Measurements from ENCODE around the gene PNPLA8.
"Not testable (repeated sequence)": the region's sequence is repeated elsewhere in the genome, so short reads cannot be mapped to it uniquely, and the experiment has no call there.

The PNPLA8 gene

DNA sequence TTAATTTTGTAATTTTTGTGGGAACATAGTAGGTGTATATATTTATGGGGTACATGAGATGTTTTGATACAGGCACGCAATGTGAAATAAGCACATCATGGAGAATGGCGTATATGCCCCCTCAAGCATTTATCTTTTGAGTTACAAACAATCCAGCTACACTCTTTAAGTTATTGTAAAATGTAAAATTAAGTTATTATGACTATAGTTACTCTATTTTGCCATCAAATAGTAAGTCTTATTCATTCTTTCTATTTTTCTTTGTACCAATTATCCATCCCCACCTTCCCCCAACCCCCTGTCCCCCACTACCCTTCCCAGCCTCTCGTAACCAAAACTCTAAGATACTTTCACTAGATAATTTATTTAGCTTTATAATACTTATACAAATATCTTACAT, 7.8 kb upstream of the PNPLA8 start:
- DNase-seq (ENCODE audit: low read depth, low spot score), result no peak

GRCh38 chr7:108529341-108529740, 3.4 kb upstream of the PNPLA8 start:
- DNase-seq (ENCODE audit: low read depth, low spot score), result peak; percentile 62

GRCh38 chr7:108528183-108528712, 2.3 kb upstream of the PNPLA8 start:
- DNase-seq (ENCODE audit: low read depth, low spot score), result no peak

GRCh38 chr7:108526768-108527017, 758 bp upstream of the PNPLA8 start:
- DNase-seq (ENCODE audit: low read depth, low spot score), result no peak

GRCh38 chr7:108525327-108525984, 479 bp downstream of the PNPLA8 start:
- no peak for DNase-seq (ENCODE audit: low read depth, low spot score)

DNA sequence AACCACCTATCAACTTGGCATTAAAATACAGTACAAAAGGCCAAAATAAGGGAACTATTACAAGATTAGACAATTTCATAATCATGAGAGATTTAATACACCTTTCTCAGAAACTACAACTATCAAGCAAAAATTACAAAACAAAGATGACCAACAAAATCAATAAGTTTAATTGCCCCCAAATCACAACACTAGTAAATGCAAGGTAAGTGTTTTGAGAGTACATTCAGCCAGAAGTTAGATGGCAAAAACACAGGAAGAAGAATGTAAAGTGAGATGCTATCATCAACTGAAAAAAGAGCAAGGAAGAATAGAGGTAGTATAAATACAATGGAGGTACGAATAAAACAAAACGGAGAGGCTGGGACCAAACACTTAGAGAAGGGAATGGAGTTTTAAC, 3.2 kb downstream of the PNPLA8 start:
- DNase-seq (ENCODE audit: low read depth, low spot score), result no peak

DNA sequence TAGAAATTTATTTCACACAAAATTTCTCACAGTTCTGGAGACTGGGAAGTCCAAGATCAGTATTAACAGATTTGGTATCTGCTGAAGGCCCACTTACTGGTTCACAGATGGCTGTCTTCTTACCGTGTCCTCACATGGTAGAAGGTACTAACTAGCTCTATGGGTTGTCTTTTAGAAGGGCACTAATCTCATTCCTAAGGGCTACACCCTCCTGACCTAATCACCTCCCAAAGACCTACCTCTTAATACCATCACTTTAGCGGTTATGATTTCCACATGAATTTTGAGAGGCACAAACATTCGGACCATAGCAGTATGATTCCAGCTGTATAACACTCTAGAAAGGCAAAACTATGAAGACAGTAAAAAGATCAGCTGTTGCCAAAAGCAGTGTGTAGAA, 8.0 kb downstream of the PNPLA8 start:
- DNase-seq (ENCODE audit: low read depth, low spot score), result no peak

DNA sequence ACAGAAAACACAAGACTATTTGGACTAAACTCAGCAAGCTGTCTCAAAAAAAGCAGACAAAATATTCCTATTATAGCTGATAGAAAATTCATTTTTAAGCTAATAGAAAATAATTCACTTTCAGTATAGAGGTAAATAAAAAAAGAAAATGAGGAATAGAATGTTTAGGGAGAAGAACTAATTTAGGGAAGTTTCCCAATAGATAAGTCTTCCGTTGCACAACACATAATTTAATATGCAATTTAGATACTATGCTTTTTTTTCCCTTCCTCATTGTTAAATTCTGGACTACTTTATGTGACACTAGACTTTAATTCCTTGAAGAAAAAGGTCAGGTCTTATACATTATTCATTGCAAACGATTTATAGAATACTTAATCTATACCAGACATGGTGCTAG, 10.3 kb downstream of the PNPLA8 start:
- DNase-seq (ENCODE audit: low read depth, low spot score), result no peak

DNA sequence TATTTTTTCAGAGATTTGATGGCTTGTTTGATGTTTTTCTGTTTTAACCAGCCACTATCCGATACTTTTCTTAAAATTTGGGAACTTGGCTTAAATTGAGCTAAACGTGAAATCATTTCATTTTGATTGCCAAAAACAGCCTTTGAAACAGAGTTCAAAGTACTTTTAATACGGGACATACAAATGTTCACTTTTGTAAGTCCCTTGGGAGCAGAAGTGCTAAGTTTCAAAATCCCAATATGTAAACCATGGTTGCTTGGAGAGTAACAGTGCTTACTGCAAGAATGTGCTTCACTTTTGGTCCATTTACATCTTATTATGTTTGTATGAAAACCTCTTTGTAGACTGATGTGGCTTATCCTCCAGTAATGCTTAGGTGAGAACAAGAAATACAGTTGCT, 10.9 kb downstream of the PNPLA8 start:
- DNase-seq (ENCODE audit: low read depth, low spot score), result no peak

DNA sequence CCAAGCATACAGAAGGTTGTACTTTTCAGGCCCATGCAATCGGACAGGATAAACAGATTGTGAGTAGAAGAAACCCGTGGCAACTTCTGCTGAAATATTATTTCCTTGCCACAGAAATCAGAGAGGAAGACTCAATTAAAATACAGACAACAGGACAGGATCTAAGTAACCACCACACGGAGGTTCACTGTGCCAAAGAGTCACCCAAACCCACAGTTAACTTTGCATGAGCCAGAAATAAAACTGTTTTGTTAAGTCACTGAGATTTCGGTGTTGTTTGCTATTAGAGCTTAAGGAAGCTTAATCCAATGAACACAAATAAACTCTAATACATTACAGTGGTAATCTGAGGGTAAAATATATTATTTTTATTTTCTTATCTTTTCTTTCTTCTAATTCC, 14.0 kb downstream of the PNPLA8 start:
- DNase-seq (ENCODE audit: low read depth, low spot score), result no peak

GRCh38 chr7:108504576-108504975, 21.4 kb downstream of the PNPLA8 start:
- not testable (repeated sequence) for DNase-seq (ENCODE audit: low read depth, low spot score)

DNA sequence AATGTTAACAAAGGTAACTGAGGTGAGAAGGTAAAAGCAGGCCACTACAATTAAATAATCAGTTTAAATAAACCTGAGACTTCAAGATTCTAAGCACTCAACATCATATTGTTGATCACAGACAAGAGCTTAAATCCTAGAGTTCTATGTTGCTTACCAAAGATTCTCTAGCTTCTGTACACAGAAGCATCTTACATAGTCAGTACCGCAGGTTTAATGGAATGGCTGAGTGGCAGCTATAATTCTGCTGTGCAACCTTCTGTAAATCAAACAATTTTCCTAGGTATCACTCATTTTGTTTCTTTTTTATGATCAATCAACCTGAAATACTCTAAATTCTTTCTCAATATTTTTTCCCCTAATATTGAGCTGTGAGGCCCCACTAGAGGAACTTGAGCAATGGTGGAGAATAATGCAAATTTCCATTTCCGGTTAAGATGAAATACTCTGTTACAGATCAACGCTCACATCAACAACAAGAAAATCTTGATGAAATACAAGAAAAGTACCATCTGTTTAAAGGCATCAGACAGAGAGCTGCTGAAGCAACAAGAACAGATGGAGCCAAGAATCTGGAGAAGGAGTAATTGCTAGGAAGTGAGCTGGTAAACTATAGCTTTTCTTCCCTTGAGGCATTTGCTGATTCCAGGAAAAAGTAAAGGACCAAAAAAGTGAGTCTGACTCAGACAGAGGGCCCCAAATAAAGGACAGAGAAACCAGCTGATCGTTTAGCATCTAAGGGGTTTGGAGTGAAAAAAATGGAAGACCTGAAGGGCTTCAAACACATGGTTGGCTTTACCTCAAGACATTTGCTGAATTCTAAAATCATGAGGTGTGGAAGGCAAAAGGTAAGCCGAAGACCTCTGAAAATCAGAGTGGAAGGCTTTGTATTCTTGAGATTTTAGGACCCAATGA, 22.6 kb downstream of the PNPLA8 start:
- DNase-seq (ENCODE audit: low read depth, low spot score), result no peak

DNA sequence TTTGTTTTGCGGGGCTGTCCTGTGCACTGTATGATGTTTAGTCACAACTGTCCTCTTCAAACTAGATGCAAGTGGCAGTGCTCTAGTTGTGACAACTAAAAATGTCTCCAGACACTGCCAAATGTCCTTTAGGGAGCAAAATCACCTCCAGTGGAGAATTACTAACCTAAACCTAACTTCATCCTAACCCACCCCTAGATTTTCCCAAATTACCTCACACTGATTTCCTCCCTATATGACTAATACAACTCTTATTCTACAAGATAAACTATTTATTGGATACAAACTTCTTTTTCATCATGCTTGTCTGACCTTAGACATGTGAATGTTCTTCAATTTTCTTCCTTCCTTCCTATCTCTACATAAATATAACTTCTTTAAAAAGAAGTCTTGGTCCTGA, 26.4 kb downstream of the PNPLA8 start:
- DNase-seq (ENCODE audit: low read depth, low spot score), result no peak

GRCh38 chr7:108498481-108498880, 27.5 kb downstream of the PNPLA8 start:
- DNase-seq (ENCODE audit: low read depth, low spot score), result no peak

GRCh38 chr7:108497082-108497725, 28.7 kb downstream of the PNPLA8 start:
- peak; percentile 24 for DNase-seq (ENCODE audit: low read depth, low spot score)

- DNase-seq (ENCODE audit: low read depth, low spot score), result no peak
Measured at GRCh38 chr7:108492742-108493141, 33.2 kb downstream of the PNPLA8 start.

- no peak for DNase-seq (ENCODE audit: low read depth, low spot score)
Measured at GRCh38 chr7:108488768-108489538, 37.0 kb downstream of the PNPLA8 start.

DNA sequence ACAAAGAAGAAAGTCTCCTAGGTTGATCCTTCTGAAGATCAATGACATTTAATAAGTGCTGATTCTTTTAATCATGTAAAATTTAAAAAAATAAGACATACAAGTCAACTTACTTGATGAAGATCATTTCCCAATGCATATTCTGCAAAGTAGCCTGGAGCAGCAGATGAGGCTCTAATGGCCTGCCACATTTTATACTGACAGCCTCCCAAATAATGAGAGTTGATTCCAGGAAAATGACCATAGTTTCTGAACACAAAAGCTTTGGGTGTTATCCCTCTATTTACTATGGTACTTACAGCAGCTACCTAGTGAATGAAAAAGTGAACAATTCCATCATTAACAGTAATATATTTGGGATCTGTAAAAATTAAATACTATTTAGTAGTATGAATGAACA, 38.3 kb downstream of the PNPLA8 start:
- no peak for DNase-seq (ENCODE audit: low read depth, low spot score)

DNA sequence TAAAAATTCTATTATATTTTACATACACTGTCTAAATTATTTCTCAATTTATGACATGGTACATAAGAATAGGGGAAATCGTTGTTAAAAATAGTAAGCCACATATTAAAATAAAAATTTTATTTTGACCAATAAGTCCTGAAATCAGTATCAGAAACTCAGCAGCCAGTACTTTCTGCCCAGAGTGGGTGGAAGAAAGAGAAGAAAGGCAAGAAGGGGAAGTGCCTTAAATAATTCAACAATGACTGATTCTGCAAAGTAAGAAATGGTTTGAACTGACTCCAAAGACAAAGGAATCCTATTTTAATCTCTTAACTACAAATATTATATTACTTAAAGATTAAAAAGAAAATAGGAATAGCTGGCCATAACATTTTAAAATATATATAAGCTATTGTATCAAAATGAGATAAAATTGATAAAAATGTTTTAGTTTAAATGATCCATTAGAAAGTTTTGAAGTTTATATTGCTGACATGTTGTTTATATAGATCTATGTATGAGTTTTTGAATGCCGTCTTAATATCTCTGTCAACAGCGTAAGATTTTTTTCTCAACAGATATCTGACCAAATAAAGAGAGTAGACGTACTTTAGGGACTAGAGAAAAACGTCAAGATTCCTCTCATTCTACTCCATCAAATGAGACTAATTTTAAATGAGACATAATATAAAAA, 39.5 kb downstream of the PNPLA8 start:
- DNase-seq (ENCODE audit: low read depth, low spot score), result no peak

- DNase-seq (ENCODE audit: low read depth, low spot score), result no peak
Measured at GRCh38 chr7:108484137-108484536, 41.8 kb downstream of the PNPLA8 start.

DNA sequence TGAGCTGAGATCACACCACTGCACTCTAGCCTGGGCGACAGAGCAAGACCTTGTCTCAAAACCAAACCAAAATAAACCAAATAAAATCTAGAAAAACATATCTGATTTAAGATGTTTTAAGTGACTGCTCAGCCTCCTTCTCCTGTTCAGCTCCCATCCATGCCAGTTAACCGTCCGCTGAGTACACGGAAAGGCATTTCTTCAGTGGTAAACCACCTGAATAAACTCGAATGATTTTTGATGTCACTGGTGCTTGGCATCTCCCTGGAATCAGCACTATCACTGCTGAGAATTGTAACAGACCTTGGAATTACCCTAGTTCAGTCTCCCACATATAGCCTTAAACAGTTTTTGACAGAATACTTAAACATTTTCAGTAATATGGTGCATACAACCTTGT, 45.6 kb downstream of the PNPLA8 start:
- no peak for DNase-seq (ENCODE audit: low read depth, low spot score)

Measured in ELF-1 (cell line).